DND-41 (cell line): Measurements from ENCODE around the gene HCRTR1.

Experiments
- EZH2 ChIP-seq: IDR thresholded peaks from 3 replicates; pipeline ENCODE4 v1.6.1; 2012; ENCODE audit warnings: borderline replicate concordance, low read depth, mild to moderate bottlenecking, moderate library complexity, low read length, inconsistent platforms; ENCODE audit not compliant: severe bottlenecking
- TF ChIP-seq, protein P1 (sequence below): IDR thresholded peaks from 2 replicates; pipeline ENCODE4 v1.5.1; 2012; ENCODE audit warnings: borderline replicate concordance, low read length, moderate library complexity, mild to moderate bottlenecking; ENCODE audit not compliant: poor library complexity, severe bottlenecking; ENCODE audit errors: extremely low read depth

DNA sequence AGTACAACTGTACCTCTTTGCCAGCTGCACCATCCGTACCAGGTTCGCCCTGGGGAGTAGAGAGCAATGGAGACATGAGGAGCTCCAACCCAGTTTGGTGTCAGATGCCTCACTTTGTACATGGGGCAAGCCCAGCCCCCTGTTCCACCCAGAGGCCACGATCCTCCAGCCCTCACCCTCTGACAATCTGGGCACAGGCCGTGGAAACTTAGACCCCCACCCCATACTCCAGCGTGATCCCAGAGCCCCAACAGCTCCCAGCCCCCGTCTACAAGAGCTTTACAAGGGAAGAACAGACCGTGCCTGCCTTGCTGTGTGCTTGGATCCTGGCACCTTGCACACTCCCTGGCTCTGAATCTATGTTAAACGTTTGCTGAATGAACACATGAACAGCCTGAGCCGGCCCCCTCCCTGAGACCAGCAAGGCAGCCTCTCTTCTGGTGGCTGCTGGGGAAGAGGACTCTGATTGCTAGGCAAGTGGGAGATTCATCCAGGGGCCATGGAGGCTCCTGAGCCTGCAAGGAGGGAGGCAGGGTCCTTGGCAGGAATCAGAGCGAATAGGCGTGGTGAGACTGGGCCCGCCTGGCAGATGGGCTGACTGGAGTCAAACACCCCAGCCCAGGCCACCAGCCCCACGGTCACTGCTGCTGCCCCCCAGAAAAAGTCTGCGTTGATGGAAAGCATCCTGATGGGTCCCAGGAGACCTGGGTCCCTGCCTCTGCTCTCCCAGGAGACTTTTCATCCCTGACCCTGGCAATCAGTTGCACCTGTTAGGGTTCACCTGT lies 39.7 kb downstream of the HCRTR1 start:
- TF ChIP-seq, protein P1, sequence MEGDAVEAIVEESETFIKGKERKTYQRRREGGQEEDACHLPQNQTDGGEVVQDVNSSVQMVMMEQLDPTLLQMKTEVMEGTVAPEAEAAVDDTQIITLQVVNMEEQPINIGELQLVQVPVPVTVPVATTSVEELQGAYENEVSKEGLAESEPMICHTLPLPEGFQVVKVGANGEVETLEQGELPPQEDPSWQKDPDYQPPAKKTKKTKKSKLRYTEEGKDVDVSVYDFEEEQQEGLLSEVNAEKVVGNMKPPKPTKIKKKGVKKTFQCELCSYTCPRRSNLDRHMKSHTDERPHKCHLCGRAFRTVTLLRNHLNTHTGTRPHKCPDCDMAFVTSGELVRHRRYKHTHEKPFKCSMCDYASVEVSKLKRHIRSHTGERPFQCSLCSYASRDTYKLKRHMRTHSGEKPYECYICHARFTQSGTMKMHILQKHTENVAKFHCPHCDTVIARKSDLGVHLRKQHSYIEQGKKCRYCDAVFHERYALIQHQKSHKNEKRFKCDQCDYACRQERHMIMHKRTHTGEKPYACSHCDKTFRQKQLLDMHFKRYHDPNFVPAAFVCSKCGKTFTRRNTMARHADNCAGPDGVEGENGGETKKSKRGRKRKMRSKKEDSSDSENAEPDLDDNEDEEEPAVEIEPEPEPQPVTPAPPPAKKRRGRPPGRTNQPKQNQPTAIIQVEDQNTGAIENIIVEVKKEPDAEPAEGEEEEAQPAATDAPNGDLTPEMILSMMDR, result no peak
- TF ChIP-seq EZH2, result no peak
